SK-MEL-5 (cell line): ENCODE measurements around the gene ARHGAP25. TPM values are rescaled to one million over a fixed set of nuclear protein-coding genes. Genes with fewer than 3 reads are reported as not detected.
"Not testable (repeated sequence)": the region's sequence is repeated elsewhere in the genome, so short reads cannot be mapped to it uniquely, and the experiment has no call there.

ENCODE experiments used
- DNase-seq: peaks from one replicate; pipeline ENCODE4 v3.0.0-alpha.2; 2016; ENCODE audit warnings: low read depth, low spot score
- in situ Hi-C: cut with HindIII; loops from 2 replicates; pipeline ENCODE4 v1.10.0; 2016; ENCODE audit warnings: low sequenced_read_pairs, high pct_unique_total_duplicates, low pct_unique_long_range_greater_than_20kb
- total RNA-seq: library from RNA; depleted of rRNA; stranded (reverse); fragments of >200 nt; shearing (Covaris generic); gene quantifications from 2 replicates; pipeline ENCODE4 v1.2.3, GENCODE V29; 2014

ARHGAP25 gene
- total RNA-seq, 1 experiment from 2014 or later: 0.26 TPM

- in situ Hi-C loops: no loop called here
- no peak for DNase-seq
These were observed 65.4 kb downstream of the ARHGAP25 start for GRCh38 chr2:68800027-68800401.

GRCh38 chr2:68800517-68800916 lies 65.9 kb downstream of the ARHGAP25 start:
- no peak for DNase-seq
- in situ Hi-C loops: no loop called here

GRCh38 chr2:68802161-68802560 lies 67.5 kb downstream of the ARHGAP25 start:
- in situ Hi-C loops, DNase-seq: not testable (repeated sequence)

- DNase-seq: no peak
- in situ Hi-C loops: no loop called here
These were observed 70.4 kb downstream of the ARHGAP25 start for GRCh38 chr2:68805025-68805424.

GRCh38 chr2:68806511-68807109 lies 72.0 kb downstream of the ARHGAP25 start:
- DNase-seq: peak; percentile 8
- in situ Hi-C loops: no loop called here

- in situ Hi-C loops: no loop called here
- no peak for DNase-seq
These were observed 73.2 kb downstream of the ARHGAP25 start for GRCh38 chr2:68807821-68808266.

- no peak for DNase-seq
- in situ Hi-C loops: no loop called here
These were observed 75.0 kb downstream of the ARHGAP25 start for GRCh38 chr2:68809324-68810240.

- peak; percentile 50 for DNase-seq
- in situ Hi-C loops: no loop called here
These were observed 76.8 kb downstream of the ARHGAP25 start for GRCh38 chr2:68811364-68811763.

GRCh38 chr2:68812251-68812650 lies 77.6 kb downstream of the ARHGAP25 start:
- in situ Hi-C loops: no loop called here
- peak; percentile 30 for DNase-seq

- DNase-seq: no peak
These were observed 79.0 kb downstream of the ARHGAP25 start for GRCh38 chr2:68813596-68813995.

GRCh38 chr2:68817306-68817705 lies 82.7 kb downstream of the ARHGAP25 start:
- no peak for DNase-seq
- in situ Hi-C loops: no loop called here

More at GRCh38 chr2:68813596-68813995, 79.0 kb downstream of the ARHGAP25 start:
- in situ Hi-C loops: no loop called here

- in situ Hi-C loops: no loop called here
- no peak for DNase-seq
These were observed 84.9 kb downstream of the ARHGAP25 start for GRCh38 chr2:68819556-68819955.

GRCh38 chr2:68822207-68822872 lies 87.7 kb downstream of the ARHGAP25 start:
- in situ Hi-C loops: no loop called here
- no peak for DNase-seq

- in situ Hi-C loops: no loop called here
- DNase-seq: no peak
These were observed 90.2 kb downstream of the ARHGAP25 start for GRCh38 chr2:68824831-68825230.

- in situ Hi-C loops: no loop called here
- no peak for DNase-seq
These were observed 91.3 kb downstream of the ARHGAP25 start for GRCh38 chr2:68825866-68826265.

GRCh38 chr2:68827666-68828065 lies 93.1 kb downstream of the ARHGAP25 start:
- no peak for DNase-seq
- in situ Hi-C loops: no loop called here

GRCh38 chr2:68828887-68829708 lies 94.5 kb downstream of the ARHGAP25 start:
- in situ Hi-C loops: no loop called here
- DNase-seq: peak; percentile 100

GRCh38 chr2:68829749-68830148 lies 95.1 kb downstream of the ARHGAP25 start:
- DNase-seq: no peak
- in situ Hi-C loops: no loop called here
